Activated T-helper 9 cell treated with anti-CD3 and anti-CD28 coated beads, Interleukin-2, amount 50 U/mL, for 16 hours (primary cell): ENCODE measurements around the gene LINC00237.

ENCODE experiments used
- DNase-seq: peaks from one replicate; pipeline ENCODE4 v3.0.0-alpha.2; 2020; ENCODE audit warnings: low read depth

The LINC00237 gene

GRCh38 chr20:21125072-21125848 lies 19.1 kb upstream of the LINC00237 start:
- no peak for DNase-seq

DNA sequence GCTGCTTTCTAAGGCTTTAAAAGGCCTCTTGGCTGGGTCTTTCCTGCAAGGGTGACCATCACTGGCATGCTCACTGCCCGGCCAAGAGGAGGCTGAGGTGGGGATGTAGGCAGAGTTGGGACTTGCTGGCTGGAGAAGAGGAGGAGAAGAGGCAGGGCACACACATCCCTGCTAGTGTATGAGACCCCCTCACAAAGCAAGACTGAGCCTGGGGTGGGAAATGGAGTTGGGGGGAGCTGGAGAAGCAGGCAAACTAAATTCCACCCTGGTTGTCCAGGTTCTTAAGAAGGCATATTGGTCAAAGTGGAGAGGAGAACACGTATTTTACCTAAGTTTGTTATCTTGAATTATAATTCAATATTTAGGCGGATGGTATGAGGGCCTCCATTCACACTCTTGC lies 18.0 kb upstream of the LINC00237 start:
- DNase-seq = no peak

DNA sequence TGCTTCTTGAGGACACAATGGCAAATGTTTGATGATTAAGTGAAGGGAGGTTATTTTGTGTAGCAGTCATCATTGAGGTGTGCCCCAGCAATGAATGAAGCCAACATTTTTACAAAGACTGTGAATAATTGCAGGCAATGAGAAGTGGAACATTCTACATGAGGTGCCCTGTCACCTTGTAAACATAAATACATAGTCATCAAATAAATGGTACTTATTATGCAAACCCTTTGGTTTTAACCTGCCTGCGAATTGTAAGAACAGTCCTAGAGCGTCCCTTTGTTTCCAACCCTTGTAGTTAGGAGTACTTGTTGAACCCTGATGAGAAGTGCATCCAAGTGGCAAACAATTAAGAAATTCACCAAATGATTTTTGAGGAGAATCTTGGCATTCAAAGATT lies 12.6 kb upstream of the LINC00237 start:
- DNase-seq = no peak

DNA sequence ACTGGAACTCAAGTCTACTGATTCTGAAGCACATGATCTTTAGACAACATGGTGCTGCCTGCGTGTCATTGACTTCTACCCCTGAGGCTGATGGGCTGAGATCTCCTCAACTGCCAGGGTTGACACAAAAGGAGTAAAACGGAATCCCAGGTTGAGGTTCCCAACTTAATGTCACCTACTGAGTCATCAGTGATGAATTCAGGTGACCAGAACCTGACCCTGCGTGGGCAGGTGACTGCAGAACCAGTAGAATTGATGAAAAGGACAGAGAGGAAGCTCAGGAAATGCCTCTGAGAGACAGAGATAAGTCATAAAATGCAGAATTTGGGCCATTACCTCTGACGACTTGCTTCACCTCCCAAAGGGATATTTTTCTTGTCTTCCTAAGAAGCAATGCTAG lies 12.0 kb upstream of the LINC00237 start:
- no peak for DNase-seq

- DNase-seq = no peak
Observed at GRCh38 chr20:21117521-21117920, 11.4 kb upstream of the LINC00237 start.

DNA sequence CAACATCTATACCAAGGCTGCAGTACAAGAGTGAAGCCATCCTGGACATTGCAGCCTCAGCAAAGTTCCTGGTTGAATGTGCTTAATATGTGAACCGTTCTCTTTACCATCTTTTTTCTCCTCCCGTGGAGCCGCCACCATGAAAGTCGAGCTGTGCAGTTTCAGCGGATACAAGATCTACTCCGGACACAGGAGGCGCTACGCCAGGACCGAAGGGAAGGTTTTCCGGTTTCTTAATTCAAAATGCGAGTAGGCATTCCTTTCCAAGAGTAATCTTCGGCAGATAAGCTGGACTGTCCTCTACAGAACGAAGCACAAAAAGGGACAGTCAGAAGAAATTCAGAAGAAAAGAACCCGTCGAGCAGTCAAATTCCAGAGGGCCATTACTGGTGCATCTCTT lies 8.4 kb upstream of the LINC00237 start:
- DNase-seq = no peak

DNA sequence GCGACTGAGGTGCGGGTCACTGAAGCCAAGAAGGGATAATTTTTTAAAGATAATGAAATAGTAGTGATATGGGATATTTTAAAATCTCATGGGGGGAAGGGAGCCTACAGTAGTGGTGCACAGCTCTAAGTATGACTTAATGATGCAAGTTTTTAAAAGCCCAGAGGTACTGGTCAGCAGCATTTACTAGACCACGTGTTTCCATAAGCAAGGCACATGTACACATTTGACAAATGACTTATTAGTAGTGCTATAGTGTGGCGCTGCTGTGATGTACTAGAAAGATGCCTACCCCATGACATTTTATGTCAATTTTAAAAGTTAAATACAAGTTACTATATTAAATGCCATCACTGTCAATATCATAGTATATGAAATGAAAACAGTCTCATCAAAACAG lies 7.5 kb upstream of the LINC00237 start:
- DNase-seq = no peak

DNA sequence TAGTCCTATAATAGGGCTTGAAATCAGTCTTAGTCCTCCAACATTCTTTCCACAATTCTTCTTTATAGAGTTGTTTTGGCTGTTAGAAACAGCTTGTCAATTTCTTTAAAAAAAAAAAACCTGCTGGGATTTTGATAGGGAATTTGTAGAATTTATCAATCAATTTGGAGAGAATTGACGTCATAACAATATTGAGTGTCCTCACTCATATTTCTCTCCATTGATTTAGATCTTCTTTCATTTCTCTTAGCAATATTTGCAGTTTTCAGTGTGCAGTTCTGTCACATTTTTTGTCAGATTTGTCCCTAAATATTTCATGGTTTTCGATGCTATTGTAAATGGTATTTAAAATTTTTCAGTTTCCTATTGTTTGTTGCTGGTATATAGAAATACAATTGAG lies 5.3 kb upstream of the LINC00237 start:
- no peak for DNase-seq

GRCh38 chr20:21110811-21111210 lies 4.7 kb upstream of the LINC00237 start:
- no peak for DNase-seq

DNA sequence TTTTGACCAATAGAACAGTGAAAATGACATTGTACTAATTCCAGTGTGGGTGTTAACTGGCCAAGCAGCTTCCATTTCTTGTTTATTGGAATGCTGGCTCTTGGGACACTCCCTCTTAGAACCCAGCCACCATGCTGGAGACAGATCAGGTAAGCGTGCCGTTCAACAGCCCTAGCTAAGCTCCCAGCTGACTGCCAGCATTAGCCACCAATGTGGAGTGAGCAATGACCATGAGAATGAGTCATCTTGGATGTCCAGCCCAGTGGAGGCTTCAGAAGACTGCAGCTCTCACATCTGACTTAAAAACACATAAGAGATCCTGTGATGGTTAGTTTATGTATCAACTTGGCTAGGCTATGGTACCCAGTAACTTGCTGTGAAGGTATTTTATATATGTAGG lies 3.0 kb upstream of the LINC00237 start:
- no peak for DNase-seq

DNA sequence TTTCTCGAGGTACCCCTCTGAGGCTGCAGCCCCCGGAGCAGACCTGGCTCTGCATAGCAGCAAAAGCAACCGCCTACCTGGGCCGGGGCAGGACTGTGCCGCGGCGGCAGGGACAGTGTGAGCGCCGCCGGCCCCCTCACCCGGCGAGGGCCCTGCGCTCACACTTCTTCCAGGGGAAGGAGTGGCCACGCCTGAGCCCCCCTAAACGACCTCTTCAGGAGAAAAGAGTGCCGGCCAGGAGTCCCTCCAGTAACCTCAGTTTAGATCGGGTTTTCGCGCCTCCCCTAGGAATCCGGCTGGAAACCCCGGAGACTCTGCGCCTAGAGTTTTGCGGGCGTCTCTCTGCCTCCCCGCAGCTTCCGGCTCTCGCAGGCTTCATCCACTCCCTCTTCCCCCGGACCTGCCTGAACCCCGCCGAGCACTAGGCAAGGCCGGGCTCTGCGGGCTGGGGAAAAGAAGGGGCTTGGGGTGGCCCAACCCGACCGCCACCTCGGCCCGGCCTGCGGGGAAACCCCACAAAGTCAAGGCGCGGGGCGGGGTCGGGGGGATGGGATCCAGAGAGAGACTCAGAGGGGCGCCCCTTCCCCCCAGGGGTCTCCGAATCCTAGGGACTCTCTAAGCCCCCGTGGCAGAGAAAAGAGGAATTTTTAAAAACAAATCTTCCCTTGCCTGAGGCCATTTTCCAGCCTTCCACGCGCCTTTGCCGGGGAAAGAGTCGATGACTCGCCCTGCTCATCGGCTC lies 558 bp downstream of the LINC00237 start:
- no peak for DNase-seq

DNA sequence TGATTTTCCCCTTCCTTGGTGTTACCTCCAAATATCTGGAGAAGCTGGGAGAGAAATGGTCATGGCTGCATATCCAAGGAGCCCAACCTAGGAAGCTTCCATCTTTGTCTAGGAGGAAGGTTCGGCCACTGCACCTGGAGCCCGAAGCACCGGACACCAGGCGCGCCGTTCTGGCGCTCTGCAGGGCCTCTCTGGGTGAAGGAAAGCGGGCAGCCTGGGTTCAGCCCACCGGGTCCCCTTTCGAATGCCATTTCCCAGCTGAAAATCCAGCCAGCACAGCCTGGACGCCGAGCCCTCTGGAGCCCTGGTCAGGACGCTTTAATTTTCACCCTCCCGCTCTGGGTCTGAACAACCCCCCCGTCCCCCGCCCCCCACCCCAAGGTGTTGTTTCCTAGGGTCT lies 1.2 kb downstream of the LINC00237 start:
- no peak for DNase-seq

DNA sequence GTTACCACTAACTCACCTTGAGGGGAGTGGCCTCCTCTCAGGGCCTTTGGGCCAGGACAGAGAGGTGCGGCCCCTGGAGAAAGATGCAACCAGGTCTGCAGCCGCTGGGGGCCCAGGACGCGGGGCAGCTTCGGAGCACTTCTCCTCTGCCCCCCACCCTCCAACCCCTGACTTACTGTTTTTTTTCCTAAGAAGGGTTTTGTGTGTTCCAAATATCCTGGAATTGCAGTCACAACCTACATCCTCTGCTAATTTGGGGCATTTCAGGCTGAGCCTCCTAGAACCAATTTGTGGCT lies 1.7 kb downstream of the LINC00237 start:
- DNase-seq = no peak

DNA sequence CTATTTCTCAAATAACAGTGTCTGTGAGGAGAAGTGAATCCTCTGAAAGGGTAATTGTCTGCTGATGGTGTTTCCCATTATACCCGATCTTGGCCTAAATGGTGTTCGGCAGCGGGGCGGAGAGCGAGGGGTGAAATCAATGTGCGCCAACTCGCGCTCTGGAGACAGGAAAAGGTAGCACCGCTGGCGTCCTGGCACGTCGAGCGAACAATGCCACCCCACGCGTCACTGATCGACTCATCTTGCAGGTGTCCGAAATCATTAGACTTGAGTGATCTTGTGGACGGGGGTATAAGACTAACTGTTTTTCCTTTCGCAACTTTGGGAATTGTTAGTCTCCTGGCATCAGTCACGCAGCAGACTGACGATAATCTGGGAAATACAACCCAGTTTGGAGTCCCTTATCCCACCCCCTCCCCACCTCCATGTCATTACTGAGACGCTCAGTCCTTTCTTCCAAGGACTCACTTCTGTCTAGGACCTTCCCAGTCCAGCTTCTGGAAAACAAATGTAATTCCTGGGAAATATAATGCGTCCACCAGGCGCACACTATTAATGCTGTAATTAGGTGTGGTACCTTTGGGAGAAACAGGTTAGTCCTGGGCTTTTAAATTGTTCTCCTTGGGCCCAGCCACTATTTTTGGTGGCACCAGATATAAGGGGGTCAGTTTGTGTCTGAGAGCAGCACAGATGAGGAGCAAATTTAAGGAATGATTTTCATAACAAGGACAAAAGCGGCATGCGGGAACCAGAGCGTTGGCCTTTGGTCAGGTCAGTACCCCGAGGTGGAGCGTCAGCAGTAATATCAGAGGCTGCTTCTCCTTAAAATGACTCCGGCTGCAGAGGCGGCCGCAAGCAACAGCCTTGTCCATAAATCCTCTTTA lies 2.3 kb downstream of the LINC00237 start:
- DNase-seq = no peak

DNA sequence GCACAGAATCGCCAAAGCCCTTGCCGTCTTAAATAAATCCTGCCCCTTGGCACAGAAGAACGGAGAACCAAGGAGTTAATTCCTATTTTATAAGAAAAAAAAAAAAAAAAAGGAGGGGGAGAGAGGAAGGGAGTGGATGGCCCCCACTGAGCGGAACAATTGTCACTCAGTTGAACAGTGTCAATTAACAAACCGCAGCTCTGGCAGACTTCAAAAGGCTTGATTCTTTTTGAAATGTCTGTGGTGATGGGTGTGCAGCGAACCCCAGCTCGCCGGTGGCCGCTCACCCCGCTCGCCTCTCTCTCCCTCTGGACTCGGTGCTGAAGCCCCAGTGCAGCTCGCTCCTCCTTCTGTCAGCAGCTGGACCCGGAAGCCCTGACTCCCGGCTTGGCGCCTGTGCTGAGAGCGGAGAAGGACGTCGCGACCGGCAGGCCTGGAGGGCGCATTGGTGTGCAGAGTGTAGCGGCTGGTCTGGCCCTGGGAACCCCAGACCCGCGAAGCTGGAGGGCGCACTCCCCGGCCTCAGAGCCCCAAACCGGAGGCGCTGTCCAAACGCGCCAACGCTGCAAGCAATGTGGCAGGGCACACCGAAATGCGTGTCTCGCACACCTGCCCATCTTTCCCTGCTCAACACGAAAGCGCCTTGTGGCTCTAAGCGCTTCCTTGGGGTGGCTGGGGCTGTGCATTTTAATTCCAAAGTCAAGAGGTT lies 3.4 kb downstream of the LINC00237 start:
- no peak for DNase-seq

- no peak for DNase-seq
Observed at GRCh38 chr20:21101932-21102575, 4.1 kb downstream of the LINC00237 start.

DNA sequence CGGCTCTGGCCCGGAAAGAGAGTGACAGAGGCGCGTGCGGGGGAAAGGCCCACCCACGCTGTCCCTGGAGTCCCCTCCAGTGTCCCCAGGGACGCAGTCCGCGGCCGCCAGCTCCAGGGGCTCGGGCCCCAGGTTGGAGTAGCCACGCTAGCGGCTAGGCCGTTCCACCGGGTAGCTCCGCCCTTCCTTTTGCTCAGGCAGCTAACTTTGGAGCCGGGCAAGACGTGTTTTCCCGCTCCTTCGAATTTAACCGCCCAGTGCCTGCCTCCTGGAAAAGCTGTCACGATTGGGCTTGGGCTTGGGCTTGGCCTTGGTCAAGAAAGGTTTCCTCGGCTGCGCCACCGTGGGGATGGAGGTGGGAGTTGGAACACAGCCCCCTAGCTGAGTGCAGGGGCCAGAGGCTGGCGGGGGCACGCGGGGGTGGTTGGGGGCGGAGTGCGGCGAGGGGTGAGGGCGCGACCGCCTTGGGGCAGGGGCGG lies 4.7 kb downstream of the LINC00237 start:
- no peak for DNase-seq

DNA sequence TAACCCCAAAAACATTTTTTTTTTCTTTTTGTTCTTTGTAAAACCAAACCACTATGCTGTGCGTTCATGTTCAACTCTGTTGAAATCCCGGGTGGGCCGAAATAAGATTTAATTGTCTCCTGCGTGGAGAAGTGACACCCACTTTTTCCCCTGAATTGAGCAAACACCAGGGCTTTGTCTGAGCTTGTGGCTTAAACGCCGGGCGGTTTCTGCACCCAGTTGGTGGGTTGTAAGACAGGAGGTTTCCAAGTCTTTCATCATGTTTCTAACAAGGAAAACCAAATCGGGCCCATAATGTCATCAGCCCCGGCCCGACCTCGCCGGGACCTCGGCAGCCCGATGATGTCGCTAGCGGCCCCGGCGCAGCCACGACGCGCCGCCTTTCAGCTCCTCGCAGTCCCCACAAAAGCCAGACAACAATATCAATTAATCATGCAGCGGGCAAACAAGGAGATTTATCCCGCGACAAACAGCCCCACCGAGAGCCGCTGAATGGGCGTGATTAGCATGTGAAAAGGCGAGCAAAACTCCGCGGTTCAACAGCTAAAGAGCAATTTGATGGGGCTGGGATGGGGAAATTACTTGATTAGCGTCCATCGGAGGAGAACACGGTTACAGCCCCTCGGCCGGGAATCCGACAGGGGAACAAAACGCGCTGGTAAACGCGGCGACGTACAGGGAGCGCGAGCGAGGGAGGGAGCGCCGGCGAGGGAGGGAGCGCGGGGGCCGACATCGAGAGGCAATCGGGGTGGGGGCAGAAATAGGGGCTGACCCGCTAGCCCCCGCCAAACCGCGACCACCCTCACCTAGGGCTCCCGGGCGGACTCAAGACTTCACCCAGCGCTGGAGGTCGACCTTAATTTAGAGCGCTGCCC lies 5.3 kb downstream of the LINC00237 start:
- no peak for DNase-seq

DNA sequence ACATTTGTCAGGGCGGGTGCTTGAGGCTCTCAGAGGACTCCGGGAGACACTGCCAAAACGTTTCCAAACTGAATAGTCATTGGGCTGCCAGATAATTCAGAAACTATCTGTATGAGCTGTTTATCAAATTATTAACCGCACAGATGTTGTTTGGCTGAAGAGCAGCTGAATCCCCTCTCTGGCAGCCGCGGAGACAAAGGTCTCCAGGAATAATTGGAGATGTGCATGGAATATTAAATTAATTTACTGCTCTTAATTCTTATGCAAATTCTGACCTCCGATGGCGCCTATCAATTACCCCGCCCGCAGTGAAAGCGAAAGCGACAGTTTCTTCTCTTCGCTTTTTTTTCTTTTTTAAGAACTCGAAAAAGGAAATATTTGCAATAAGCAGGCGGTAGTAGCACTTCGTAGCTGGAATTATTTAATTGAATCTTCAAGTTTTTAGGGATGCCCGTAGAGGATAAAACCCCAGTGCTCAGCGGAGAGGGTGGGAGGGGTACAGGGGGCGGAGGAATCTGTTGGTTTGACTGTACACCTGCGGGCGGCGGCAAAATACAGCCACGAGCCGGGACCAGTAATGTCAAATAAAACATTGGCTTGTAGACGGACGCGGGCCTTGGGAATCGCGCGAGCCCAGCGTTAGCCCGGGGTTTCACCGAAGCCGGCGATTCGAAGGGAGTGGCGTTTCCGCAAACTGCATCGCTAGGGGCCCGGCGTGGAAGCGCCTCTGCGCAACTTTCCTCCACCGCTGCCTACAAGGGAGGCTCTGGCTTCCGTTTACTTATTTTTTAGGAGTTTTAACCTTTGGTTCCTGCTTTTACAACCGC lies 6.2 kb downstream of the LINC00237 start:
- no peak for DNase-seq
